Thoracic aorta (tissue), 2 donors: Measurements from ENCODE around the gene PYGB. TPM values are rescaled to one million over a fixed set of nuclear protein-coding genes. Genes with fewer than 3 reads are reported as not detected.

ENCODE experiments used
- ATAC-seq: fragments of 150-250 bp; one replicate; pipeline ENCODE4 v1.8.0; 2017; ENCODE audit warnings: low read depth; ENCODE audit not compliant: insufficient number of reproducible peaks, low FRiP score
- DNase-seq: peaks from one replicate; pipeline ENCODE4 v3.0.0-alpha.2; 2020; ENCODE audit warnings: low spot score
- H3K27ac ChIP-seq, 2 donors: fragments of 200-600 bp; sonication (generic); 1 replicate in 1 of 2; 2 replicates in 1 of 2; pipeline ENCODE4 v1.5.1; 2016; ENCODE audit warnings: mild to moderate bottlenecking in 2 of 2, moderate library complexity in 2 of 2
- H3K27me3 ChIP-seq: fragments of 200-600 bp; sonication (generic); replicated peaks from 2 replicates; pipeline ENCODE4 v1.6.0; 2016; ENCODE audit warnings: mild to moderate bottlenecking; ENCODE audit not compliant: insufficient read depth
- H3K36me3 ChIP-seq: fragments of 200-600 bp; sonication (generic); one replicate; pipeline ENCODE4 v1.5.1; 2016
- H3K4me1 ChIP-seq, 2 donors: fragments of 200-600 bp; sonication (generic); 1 replicate in 1 of 2; 2 replicates in 1 of 2; pipeline versions ENCODE4 v1.5.1 to v1.6.0; 2016; ENCODE audit warnings: low read depth in 2 of 2, mild to moderate bottlenecking in 1 of 2; ENCODE audit not compliant: control insufficient read depth in 1 of 2
- H3K4me3 ChIP-seq: fragments of 200-600 bp; sonication (generic); 2 replicates; pipeline ENCODE4 v1.5.1; 2016; ENCODE audit warnings: mild to moderate bottlenecking
- H3K9me3 ChIP-seq: fragments of 200-600 bp; sonication (generic); 2 replicates; pipeline ENCODE4 v1.5.1; 2016
- CTCF ChIP-seq: fragments of 200-600 bp; sonication (generic); IDR thresholded peaks from one replicate; pipeline ENCODE4 v1.5.1; 2019; ENCODE audit warnings: antibody characterized with exemption
- total RNA-seq, 2 donors: library from RNA; depleted of rRNA; stranded (reverse); fragments of >200 nt; gene quantifications; one replicate each; pipeline versions ENCODE4 v1.1.0 to v1.2.3, GENCODE V29; 2016

Gene PYGB
- total RNA-seq, 2 donors from 2014 or later, result 124 to 256 TPM

- Histone ChIP-seq H3K27me3 (no peaks in the 10 kb centered on the region), H3K36me3 (peaks cover 12% of the 10 kb centered on the region), H3K27ac (no peak overlapping the region), H3K4me1 (no peaks in the 10 kb centered on the region), H3K9me3 (no peaks in the 10 kb centered on the region), H3K4me3 (no peak overlapping the region)
- ATAC-seq, result no peak
- TF ChIP-seq CTCF, result no peak
- DNase-seq, result no peak
Measured at GRCh38 chr20:25318471-25319240, 70.8 kb downstream of the PYGB start.

- Histone ChIP-seq H3K27me3 (no peaks in the 10 kb centered on the region), H3K36me3 (peaks cover 12% of the 10 kb centered on the region), H3K4me1 (no peaks in the 10 kb centered on the region), H3K9me3 (no peaks in the 10 kb centered on the region), H3K4me3 (no peak overlapping the region), H3K27ac (no peak overlapping the region)
- ATAC-seq (no peak), DNase-seq (no peak)
- TF ChIP-seq CTCF, result no peak
Measured at GRCh38 chr20:25319241-25320034, 71.6 kb downstream of the PYGB start.

DNA sequence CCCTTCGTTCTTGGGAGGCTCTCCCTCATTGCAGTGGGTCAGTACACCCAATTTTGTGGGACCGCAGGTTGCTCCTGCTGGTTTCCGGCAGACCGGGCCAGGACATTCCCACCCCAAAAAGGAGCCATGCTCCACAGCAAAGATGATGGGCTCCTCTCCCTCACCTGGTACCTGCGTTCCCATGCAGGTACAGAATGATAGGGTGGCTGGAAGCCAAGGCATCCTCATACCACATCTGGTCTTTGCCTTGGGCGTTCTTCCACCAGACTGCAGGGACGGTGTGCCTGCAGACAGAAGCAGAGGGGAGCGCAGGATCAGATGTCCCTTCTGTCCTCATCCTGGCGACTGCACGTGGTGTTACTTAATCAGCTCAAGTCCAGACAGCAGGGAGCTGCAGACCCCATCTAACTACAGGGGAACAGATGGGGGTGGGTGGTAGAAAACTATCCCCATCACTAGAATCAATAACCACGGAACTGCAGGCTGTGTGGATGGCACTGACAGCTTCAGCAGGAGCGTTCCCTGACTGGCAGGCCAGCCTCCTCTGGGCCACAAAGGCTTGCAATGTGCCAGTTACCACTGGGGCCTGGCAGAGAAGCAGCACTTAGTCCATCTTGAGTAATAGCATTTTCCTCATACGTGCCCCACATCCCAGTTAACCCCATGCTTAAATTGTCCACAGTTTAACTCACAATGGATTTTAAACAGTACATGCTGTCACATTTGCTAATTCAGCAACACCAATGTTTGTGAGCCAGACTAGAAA, 72.3 kb downstream of the PYGB start:
- Histone ChIP-seq H3K4me3 (no peak overlapping the region), H3K36me3 (peaks cover 12% of the 10 kb centered on the region), H3K27me3 (no peaks in the 10 kb centered on the region), H3K4me1 (no peaks in the 10 kb centered on the region), H3K9me3 (no peaks in the 10 kb centered on the region), H3K27ac (no peak overlapping the region)
- ATAC-seq (no peak), DNase-seq (no peak)
- TF ChIP-seq CTCF, result no peak

- no peak for TF ChIP-seq CTCF
- Histone ChIP-seq H3K4me1 (no peaks in the 10 kb centered on the region), H3K27me3 (no peaks in the 10 kb centered on the region), H3K4me3 (no peak overlapping the region), H3K9me3 (no peaks in the 10 kb centered on the region), H3K36me3 (peaks cover 12% of the 10 kb centered on the region), H3K27ac (no peak overlapping the region)
- DNase-seq, result no peak
- ATAC-seq, result no peak
Measured at GRCh38 chr20:25321262-25321831, 73.5 kb downstream of the PYGB start.

GRCh38 chr20:25321991-25322390, 74.1 kb downstream of the PYGB start:
- H3K4me1 ChIP-seq, result no peaks in the 10 kb centered on the region
- no peak for ATAC-seq
- no peak for TF ChIP-seq CTCF
- no peak overlapping the region for H3K4me3 ChIP-seq
- no peaks in the 10 kb centered on the region for H3K9me3 ChIP-seq
- no peaks in the 10 kb centered on the region for H3K27me3 ChIP-seq
- H3K36me3 ChIP-seq, result peaks cover 12% of the 10 kb centered on the region
- H3K27ac ChIP-seq, result no peak overlapping the region
- DNase-seq, result no peak
